Measurements from ENCODE around the gene WNK2.

WNK2 gene

DNA sequence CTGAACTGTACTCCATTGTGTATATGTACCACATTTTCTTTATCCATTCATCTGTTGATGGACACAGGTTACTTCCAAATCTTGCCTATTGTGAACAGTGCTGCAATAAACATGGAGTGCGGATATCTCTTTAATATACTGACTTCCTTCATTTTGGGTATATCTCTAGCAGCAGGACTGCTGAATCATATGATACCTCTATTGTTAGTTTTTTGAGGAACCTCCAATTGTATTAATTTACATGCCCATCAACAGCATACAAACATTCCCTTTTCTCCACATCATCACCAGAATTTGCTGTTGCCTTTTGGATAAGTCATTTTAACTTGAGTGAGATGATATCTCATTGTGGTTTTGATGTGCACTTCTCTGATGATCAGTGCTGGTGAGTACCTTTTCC, 185.7 kb downstream of the WNK2 start:
- peaks cover 0 to 6% of the 10 kb centered on the region in 2 experiments for H3K27me3 ChIP-seq (ENCODE audit: control insufficient read depth in 1 of 2, insufficient read depth in 1 of 2, low read length in 2 of 2)
- WGBS, result 100% methylated on average over 1 of the region's 1 CpG

More for the DNA sequence above, 185.7 kb downstream of the WNK2 start:
- Histone ChIP-seq H3K23ac (ENCODE audit: low read length in 2 of 2) (no peak overlapping the region), H3K4ac (ENCODE audit: low read depth in 1 of 2, low read length in 2 of 2) (no peak overlapping the region), H3K18ac (ENCODE audit: low read depth in 1 of 2, low read length in 2 of 2) (no peak overlapping the region), H3K79me1 (replicated peaks; ENCODE audit: low read length, poor library complexity, severe bottlenecking) (no peaks in the 10 kb centered on the region), H2AFZ (ENCODE audit: low read depth, low read length) (no peak overlapping the region), H2AK5ac (ENCODE audit: low read length, severe bottlenecking) (no peak overlapping the region), H3K9ac (ENCODE audit: low read length) (no peak overlapping the region), H3K27ac (ENCODE audit: low read length, poor library complexity, severe bottlenecking) (no peak overlapping the region), H4K8ac (ENCODE audit: low read length) (no peak overlapping the region), H3K4me3 (ENCODE audit: insufficient read depth in 1 of 2, low read depth in 1 of 2, low read length in 2 of 2) (no peak overlapping the region), H4K91ac (ENCODE audit: low read length) (no peak overlapping the region), H2BK12ac (ENCODE audit: low read length in 2 of 2) (no peak overlapping the region), H3K14ac (ENCODE audit: low read length in 2 of 2) (no peak overlapping the region), H3K36me3 (ENCODE audit: control insufficient read depth in 1 of 2, insufficient read depth in 2 of 2, low read depth in 1 of 2, low read length in 2 of 2) (no peaks in the 10 kb centered on the region), H3K4me1 (ENCODE audit: control insufficient read depth, insufficient read depth, low read depth, low read length) (no peaks in the 10 kb centered on the region), H2BK15ac (ENCODE audit: low read depth, poor library complexity, severe bottlenecking) (no peak overlapping the region), H2BK5ac (ENCODE audit: low read depth, low read length, poor library complexity, severe bottlenecking) (no peak overlapping the region), H2BK120ac (ENCODE audit: low read depth, low read length) (no peak overlapping the region), H3K4me2 (ENCODE audit: low read length, poor library complexity, severe bottlenecking) (no peak overlapping the region), H3K9me3 (ENCODE audit: control insufficient read depth, low read length) (no peaks in the 10 kb centered on the region)
- no peak for DNase-seq
